GM12874 (cell line): ENCODE measurements around the gene DAD1.

Experiments
- CTCF ChIP-seq: IDR thresholded peaks from 2 replicates; pipeline ENCODE4 v1.5.1; 2011; ENCODE audit warnings: low read depth, mild to moderate bottlenecking, control low read depth, low read length, moderate library complexity; ENCODE audit not compliant: insufficient read depth

The DAD1 gene

GRCh38 chr14:22623047-22623446 lies 34.0 kb upstream of the DAD1 start:
- no peak for TF ChIP-seq CTCF

GRCh38 chr14:22622255-22622654 lies 33.2 kb upstream of the DAD1 start:
- TF ChIP-seq CTCF: no peak

- TF ChIP-seq CTCF: no peak
Measured at GRCh38 chr14:22614240-22614799, 25.3 kb upstream of the DAD1 start.

GRCh38 chr14:22613736-22614239 lies 24.8 kb upstream of the DAD1 start:
- no peak for TF ChIP-seq CTCF

GRCh38 chr14:22613106-22613695 lies 24.2 kb upstream of the DAD1 start:
- no peak for TF ChIP-seq CTCF

GRCh38 chr14:22610931-22611330 lies 21.9 kb upstream of the DAD1 start:
- TF ChIP-seq CTCF: no peak

- no peak for TF ChIP-seq CTCF
Measured at GRCh38 chr14:22607291-22607690, 18.3 kb upstream of the DAD1 start.
